Right lobe of liver (tissue), 4 donors: Measurements from ENCODE around the gene TWIST2.

Source experiments
- CTCF ChIP-seq, 4 donors: fragments of 200-600 bp in 3 of 4; fragments of 450-650 bp in 1 of 4; IDR thresholded peaks; one replicate each; pipeline versions ENCODE4 v1.5.1 to v1.8.0; 2016 to 2022; ENCODE audit warnings: antibody characterized with exemption in 4 of 4, mild to moderate bottlenecking in 2 of 4
- POLR2A ChIP-seq: fragments of 450-650 bp; IDR thresholded peaks from one replicate; pipeline ENCODE4 v1.6.1; 2017; ENCODE audit warnings: antibody characterized with exemption, mild to moderate bottlenecking
- donor health status: DM: no; HTN: no; CAD: no.
- donor health status: DM: no; HTN: no; CAD: no.
- donor health status: DM: no; HTN: yes; CAD: no.

DNA sequence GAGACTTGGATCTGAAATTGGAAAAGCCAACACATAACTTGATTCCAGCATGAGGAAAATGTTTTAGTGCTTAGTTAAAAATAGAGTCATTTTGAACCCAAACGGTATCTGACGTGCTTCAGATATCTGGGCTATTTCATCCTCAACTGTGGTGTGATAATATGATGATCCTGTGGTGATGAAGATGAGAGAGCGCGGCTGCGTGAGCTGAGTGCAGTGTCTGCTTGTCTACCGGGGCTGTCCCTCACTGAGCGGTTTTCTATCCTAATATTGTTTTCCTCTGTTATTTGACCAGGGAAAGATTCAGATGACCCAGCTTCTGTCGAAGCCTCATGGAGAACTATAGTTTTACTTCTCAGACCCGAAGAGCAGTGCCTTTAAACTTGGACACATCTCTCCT, 5.8 kb downstream of the TWIST2 start:
- no peak for TF ChIP-seq POLR2A
- no peak for TF ChIP-seq CTCF (IDR thresholded peaks at IDR 0.05)
